PC-3 (cell line): ENCODE results near the gene EIPR1.

Experiments used
- EZH2 ChIP-seq: fragments of 300-600 bp; sonication (generic); IDR thresholded peaks from one replicate; pipeline ENCODE4 v1.6.1; 2017; ENCODE audit warnings: antibody characterized with exemption, mild to moderate bottlenecking, low read length; ENCODE audit not compliant: unreplicated experiment
- TF ChIP-seq, protein P1 (sequence below): fragments of 300-600 bp; sonication (generic); conservative IDR thresholded peaks from 2 replicates; pipeline ENCODE4 v1.5.1; 2017; ENCODE audit warnings: antibody characterized with exemption, low read depth, mild to moderate bottlenecking, low read length

- TF ChIP-seq, protein P1, sequence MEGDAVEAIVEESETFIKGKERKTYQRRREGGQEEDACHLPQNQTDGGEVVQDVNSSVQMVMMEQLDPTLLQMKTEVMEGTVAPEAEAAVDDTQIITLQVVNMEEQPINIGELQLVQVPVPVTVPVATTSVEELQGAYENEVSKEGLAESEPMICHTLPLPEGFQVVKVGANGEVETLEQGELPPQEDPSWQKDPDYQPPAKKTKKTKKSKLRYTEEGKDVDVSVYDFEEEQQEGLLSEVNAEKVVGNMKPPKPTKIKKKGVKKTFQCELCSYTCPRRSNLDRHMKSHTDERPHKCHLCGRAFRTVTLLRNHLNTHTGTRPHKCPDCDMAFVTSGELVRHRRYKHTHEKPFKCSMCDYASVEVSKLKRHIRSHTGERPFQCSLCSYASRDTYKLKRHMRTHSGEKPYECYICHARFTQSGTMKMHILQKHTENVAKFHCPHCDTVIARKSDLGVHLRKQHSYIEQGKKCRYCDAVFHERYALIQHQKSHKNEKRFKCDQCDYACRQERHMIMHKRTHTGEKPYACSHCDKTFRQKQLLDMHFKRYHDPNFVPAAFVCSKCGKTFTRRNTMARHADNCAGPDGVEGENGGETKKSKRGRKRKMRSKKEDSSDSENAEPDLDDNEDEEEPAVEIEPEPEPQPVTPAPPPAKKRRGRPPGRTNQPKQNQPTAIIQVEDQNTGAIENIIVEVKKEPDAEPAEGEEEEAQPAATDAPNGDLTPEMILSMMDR, result no peak
- no peak for TF ChIP-seq EZH2
Observed at GRCh38 chr2:3189076-3189591, 188.5 kb downstream of the EIPR1 start.
